H9 (cell line): ENCODE results near the gene HTR2A. TPM values are rescaled to one million over a fixed set of nuclear protein-coding genes. Genes with fewer than 3 reads are reported as not detected.

Experiments
- DNase-seq: peaks from one replicate; pipeline ENCODE4 v3.0.0-alpha.2; 2017
- H2AFZ ChIP-seq: one replicate; pipeline ENCODE4 v1.6.1; 2013; ENCODE audit warnings: mild to moderate bottlenecking, low read length, control low read depth, moderate library complexity
- H2AK5ac ChIP-seq: 2 replicates; pipeline ENCODE4 v1.6.1; 2013; ENCODE audit warnings: low read length, control low read depth, mixed read lengths; ENCODE audit not compliant: insufficient read length
- H2BK120ac ChIP-seq: one replicate; pipeline ENCODE4 v1.6.1; 2013; ENCODE audit warnings: low read depth, mild to moderate bottlenecking, low read length, control low read depth, inconsistent platforms; ENCODE audit not compliant: poor library complexity, severe bottlenecking
- H2BK12ac ChIP-seq: 2 replicates; pipeline ENCODE4 v1.6.1; 2013; ENCODE audit warnings: low read length, control low read depth, mixed read lengths, low read depth; ENCODE audit not compliant: insufficient read length
- H2BK15ac ChIP-seq: 2 replicates; pipeline ENCODE4 v1.6.1; 2013; ENCODE audit warnings: low read depth, low read length, control low read depth
- H2BK20ac ChIP-seq: one replicate; pipeline ENCODE4 v1.6.1; 2013; ENCODE audit warnings: low read depth, mild to moderate bottlenecking, low read length, control low read depth, inconsistent platforms; ENCODE audit not compliant: poor library complexity, severe bottlenecking
- H2BK5ac ChIP-seq: 2 replicates; pipeline ENCODE4 v1.6.1; 2013; ENCODE audit warnings: low read length, control low read depth, mixed read lengths; ENCODE audit not compliant: insufficient read length
- H3K14ac ChIP-seq: 2 replicates; pipeline ENCODE4 v1.6.1; 2013; ENCODE audit warnings: low read length, control low read depth; ENCODE audit not compliant: insufficient read depth
- H3K18ac ChIP-seq: 2 replicates; pipeline ENCODE4 v1.6.1; 2013; ENCODE audit warnings: low read depth, mild to moderate bottlenecking, mixed read lengths, low read length, control low read depth; ENCODE audit not compliant: insufficient read length
- H3K23ac ChIP-seq: 2 replicates; pipeline ENCODE4 v1.6.1; 2013; ENCODE audit warnings: low read length, control low read depth, mixed read lengths, low read depth; ENCODE audit not compliant: insufficient read length
- H3K23me2 ChIP-seq: 2 replicates; pipeline ENCODE4 v1.6.1; 2013; ENCODE audit warnings: low read depth, mild to moderate bottlenecking, mixed read lengths, low read length, control low read depth; ENCODE audit not compliant: insufficient read length, poor library complexity, severe bottlenecking
- H3K27ac ChIP-seq: 2 replicates; pipeline ENCODE4 v1.5.1; 2013; ENCODE audit warnings: low read length, control low read depth, mixed read lengths, low read depth; ENCODE audit not compliant: insufficient read length
- H3K27me3 ChIP-seq: 2 replicates; pipeline ENCODE4 v1.6.1; 2013; ENCODE audit warnings: low read length, control low read depth, inconsistent platforms; ENCODE audit not compliant: insufficient read depth
- H3K4ac ChIP-seq: 2 replicates; pipeline ENCODE4 v1.6.1; 2013; ENCODE audit warnings: low read depth, mild to moderate bottlenecking, control low read depth, inconsistent platforms, low read length, moderate library complexity
- H3K4me1 ChIP-seq: 2 replicates; pipeline ENCODE4 v1.6.1; 2013; ENCODE audit warnings: low read length, control low read depth, inconsistent platforms; ENCODE audit not compliant: insufficient read depth
- H3K4me2 ChIP-seq: 2 replicates; pipeline ENCODE4 v1.6.1; 2013; ENCODE audit warnings: low read length, control low read depth, mixed read lengths; ENCODE audit not compliant: insufficient read length, insufficient read depth
- H3K56ac ChIP-seq: 2 replicates; pipeline ENCODE4 v1.6.1; 2013; ENCODE audit warnings: low read depth, mild to moderate bottlenecking, mixed read lengths, low read length, control low read depth; ENCODE audit not compliant: insufficient read length
- H3K79me1 ChIP-seq: 2 replicates; pipeline ENCODE4 v1.6.1; 2013; ENCODE audit warnings: low read depth, mild to moderate bottlenecking, moderate library complexity, low read length, control low read depth, inconsistent platforms; ENCODE audit not compliant: insufficient read depth, poor library complexity, severe bottlenecking
- H3K79me2 ChIP-seq: 2 replicates; pipeline ENCODE4 v1.6.1; 2013; ENCODE audit warnings: low read length, control low read depth, inconsistent platforms; ENCODE audit not compliant: insufficient read depth
- H3K9ac ChIP-seq: 2 replicates; pipeline ENCODE4 v1.6.1; 2013; ENCODE audit warnings: low read length, control low read depth, mixed read lengths; ENCODE audit not compliant: insufficient read length; ENCODE audit errors: extremely low read depth
- H3K9me3 ChIP-seq: one replicate; pipeline ENCODE4 v1.6.1; 2013; ENCODE audit warnings: low read depth, low read length, inconsistent platforms; ENCODE audit not compliant: control insufficient read depth
- H3T11ph ChIP-seq: one replicate; pipeline ENCODE4 v1.6.1; 2013; ENCODE audit warnings: mild to moderate bottlenecking, low read length, control low read depth, inconsistent platforms
- H4K20me1 ChIP-seq: one replicate; pipeline ENCODE4 v1.6.1; 2013; ENCODE audit not compliant: control insufficient read depth, insufficient read length, insufficient read depth
- H4K5ac ChIP-seq: 2 replicates; pipeline ENCODE4 v1.6.1; 2013; ENCODE audit warnings: low read depth, mild to moderate bottlenecking, mixed read lengths, low read length, control low read depth; ENCODE audit not compliant: insufficient read length
- H4K8ac ChIP-seq: replicated peaks from 2 replicates; pipeline ENCODE4 v1.6.1; 2013; ENCODE audit warnings: low read length, control low read depth, mixed read lengths, low read depth; ENCODE audit not compliant: insufficient read length
- H4K91ac ChIP-seq: 2 replicates; pipeline ENCODE4 v1.6.1; 2013; ENCODE audit warnings: low read depth, mild to moderate bottlenecking, moderate library complexity, mixed read lengths, low read length, control low read depth; ENCODE audit not compliant: insufficient read length
- H3K27ac Mint-ChIP-seq, 3 experiments: 2 replicates in 2 of 3; 3 replicates in 1 of 3; pipeline ENCODE4 v1.8.0; 2020 to 2021; ENCODE audit warnings: mixed read lengths in 3 of 3, mild to moderate bottlenecking in 1 of 3, moderate library complexity in 1 of 3
- H3K27me3 Mint-ChIP-seq: 2 replicates; pipeline ENCODE4 v1.8.0; 2021; ENCODE audit warnings: low read depth, mild to moderate bottlenecking, moderate library complexity, mixed read lengths
- H3K36me3 Mint-ChIP-seq, 3 experiments: 2 replicates in 2 of 3; 3 replicates in 1 of 3; pipeline ENCODE4 v1.8.0; 2020 to 2021; ENCODE audit warnings: low read depth in 3 of 3, mixed read lengths in 3 of 3; ENCODE audit not compliant: insufficient read depth in 1 of 3
- H3K4me1 Mint-ChIP-seq, 2 experiments: 2 replicates each; pipeline ENCODE4 v1.8.0; 2020; ENCODE audit warnings: mixed read lengths in 2 of 2
- H3K4me3 Mint-ChIP-seq, 2 experiments: 2 replicates in 1 of 2; 3 replicates in 1 of 2; pipeline ENCODE4 v1.8.0; 2020 to 2021; ENCODE audit warnings: mild to moderate bottlenecking in 2 of 2, mixed read lengths in 2 of 2, moderate library complexity in 1 of 2
- H3K9me3 Mint-ChIP-seq, 2 experiments: 2 replicates in 1 of 2; 3 replicates in 1 of 2; pipeline ENCODE4 v1.8.0; 2020; ENCODE audit warnings: mild to moderate bottlenecking in 2 of 2, mixed read lengths in 2 of 2, moderate library complexity in 1 of 2
- WGBS: extraction: QIAGEN DNeasy Blood & Tissue Kit; methylation state at CpG from one replicate; pipeline ENCODE4 v1.1.7; 2013; ENCODE audit warnings: missing lambda C conversion rate, low lambda C conversion rate, mixed read lengths; ENCODE audit not compliant: insufficient read length; ENCODE audit errors: extremely low coverage; 5-methylcytosine and 5-hydroxymethylcytosine counted together
- total RNA-seq: library from RNA; stranded (reverse); gene quantifications from 2 replicates; pipeline ENCODE4 v1.2.1, GENCODE V29; 2021
- TF ChIP-seq, protein P1 (sequence below): fragments of 200-600 bp; sonication (generic); conservative IDR thresholded peaks from 3 replicates; pipeline ENCODE4 v1.8.0; 2021; ENCODE audit warnings: antibody characterized with exemption, mild to moderate bottlenecking

Gene HTR2A
- total RNA-seq, 1 experiment from 2014 or later = not detected

GRCh38 chr13:46855166-46855565 lies 41.7 kb downstream of the HTR2A start:
- H3K27ac Mint-ChIP-seq = no peak overlapping the region
- H3K14ac ChIP-seq = no peak overlapping the region
- DNase-seq = no peak

More at GRCh38 chr13:46855166-46855565, 41.7 kb downstream of the HTR2A start:
- no peak overlapping the region for H3K4ac ChIP-seq
- H3K9me3 Mint-ChIP-seq = no peaks in the 10 kb centered on the region
- no peaks in the 10 kb centered on the region for H3K23me2 ChIP-seq
- no peak overlapping the region for H3K18ac ChIP-seq
- no peak overlapping the region for H3T11ph ChIP-seq
- no peak overlapping the region for H4K8ac ChIP-seq
- H3K79me1 ChIP-seq = no peaks in the 10 kb centered on the region
- H2BK15ac ChIP-seq = no peak overlapping the region
- no CpG with 5 or more reads among the region's 2 CpGs for WGBS
- no peak overlapping the region for H2AFZ ChIP-seq
- H2BK5ac ChIP-seq = no peak overlapping the region
- H2BK120ac ChIP-seq = no peak overlapping the region
- H3K27ac ChIP-seq = no peak overlapping the region
- H3K56ac ChIP-seq = no peak overlapping the region
- no peak overlapping the region for H3K4me2 ChIP-seq
- H3K4me1 ChIP-seq = no peaks in the 10 kb centered on the region
- no peaks in the 10 kb centered on the region for H4K20me1 ChIP-seq
- H3K27me3 Mint-ChIP-seq = no peaks in the 10 kb centered on the region
- H2AK5ac ChIP-seq = no peak overlapping the region
- H2BK12ac ChIP-seq = no peak overlapping the region
- H3K4me1 Mint-ChIP-seq = peaks cover 0 to 4% of the 10 kb centered on the region in 2 experiments; a peak in 1 of 4 replicates
- TF ChIP-seq, protein P1, sequence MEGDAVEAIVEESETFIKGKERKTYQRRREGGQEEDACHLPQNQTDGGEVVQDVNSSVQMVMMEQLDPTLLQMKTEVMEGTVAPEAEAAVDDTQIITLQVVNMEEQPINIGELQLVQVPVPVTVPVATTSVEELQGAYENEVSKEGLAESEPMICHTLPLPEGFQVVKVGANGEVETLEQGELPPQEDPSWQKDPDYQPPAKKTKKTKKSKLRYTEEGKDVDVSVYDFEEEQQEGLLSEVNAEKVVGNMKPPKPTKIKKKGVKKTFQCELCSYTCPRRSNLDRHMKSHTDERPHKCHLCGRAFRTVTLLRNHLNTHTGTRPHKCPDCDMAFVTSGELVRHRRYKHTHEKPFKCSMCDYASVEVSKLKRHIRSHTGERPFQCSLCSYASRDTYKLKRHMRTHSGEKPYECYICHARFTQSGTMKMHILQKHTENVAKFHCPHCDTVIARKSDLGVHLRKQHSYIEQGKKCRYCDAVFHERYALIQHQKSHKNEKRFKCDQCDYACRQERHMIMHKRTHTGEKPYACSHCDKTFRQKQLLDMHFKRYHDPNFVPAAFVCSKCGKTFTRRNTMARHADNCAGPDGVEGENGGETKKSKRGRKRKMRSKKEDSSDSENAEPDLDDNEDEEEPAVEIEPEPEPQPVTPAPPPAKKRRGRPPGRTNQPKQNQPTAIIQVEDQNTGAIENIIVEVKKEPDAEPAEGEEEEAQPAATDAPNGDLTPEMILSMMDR = no peak
- no peak overlapping the region for H4K91ac ChIP-seq
- no peak overlapping the region for H4K5ac ChIP-seq
- H3K79me2 ChIP-seq = no peaks in the 10 kb centered on the region
- H3K27me3 ChIP-seq = no peaks in the 10 kb centered on the region
- no peak overlapping the region for H2BK20ac ChIP-seq
- H3K9ac ChIP-seq = no peak overlapping the region
- no peaks in the 10 kb centered on the region for H3K9me3 ChIP-seq
- no peaks in the 10 kb centered on the region for H3K36me3 Mint-ChIP-seq
- H3K23ac ChIP-seq = no peak overlapping the region
- no peak overlapping the region for H3K4me3 Mint-ChIP-seq
